H1 (cell line): ENCODE results near the gene ZNF775. TPM values are rescaled to one million over a fixed set of nuclear protein-coding genes. Genes with fewer than 3 reads are reported as not detected.

Experiments used
- ASH2L ChIP-seq: fragments of 200-600, 300-600 bp; sonication (generic); IDR thresholded peaks from one replicate; pipeline ENCODE4 v1.7.1; 2017; ENCODE audit warnings: low read length
- CEBPB ChIP-seq: IDR thresholded peaks from 2 replicates; pipeline ENCODE4 v1.6.1; 2012; ENCODE audit warnings: low read depth, low read length
- CHD7 ChIP-seq: fragments of 300-600 bp; sonication (generic); IDR thresholded peaks from 2 replicates; pipeline ENCODE4 v1.7.1; 2012; ENCODE audit warnings: low read length, moderate library complexity, mild to moderate bottlenecking, inconsistent platforms; ENCODE audit not compliant: insufficient replicate concordance
- CTCF ChIP-seq, 3 experiments: IDR thresholded peaks; 1 replicate in 2 of 3; 2 replicates in 1 of 3; pipeline versions ENCODE4 v1.5.1 to v1.6.1; 2011; ENCODE audit warnings: low read length in 3 of 3, mild to moderate bottlenecking in 3 of 3, inconsistent platforms in 2 of 3, low read depth in 1 of 3, moderate library complexity in 1 of 3; ENCODE audit not compliant: insufficient read depth in 1 of 3; ENCODE audit errors: control extremely low read depth in 1 of 3
- JUND ChIP-seq: IDR thresholded peaks from 2 replicates; pipeline ENCODE4 v1.6.1; 2011; ENCODE audit warnings: mild to moderate bottlenecking, improper control_type of control experiment, low read length
- NRF1 ChIP-seq: IDR thresholded peaks from 2 replicates; pipeline ENCODE4 v1.6.1; 2011; ENCODE audit warnings: mild to moderate bottlenecking, low read depth, low read length, improper control_type of control experiment
- SIX5 ChIP-seq: IDR thresholded peaks from 2 replicates; pipeline ENCODE4 v1.6.1; 2011; ENCODE audit warnings: mild to moderate bottlenecking, low read depth, low read length
- SRF ChIP-seq: IDR thresholded peaks from 2 replicates; pipeline ENCODE4 v1.6.1; 2011; ENCODE audit warnings: mild to moderate bottlenecking, low read depth, low read length, moderate library complexity
- TBP ChIP-seq: IDR thresholded peaks from 2 replicates; pipeline ENCODE4 v1.6.1; 2011; ENCODE audit warnings: low read depth, low read length, improper control_type of control experiment
- polyA plus RNA-seq, 7 experiments: library from polyadenylated mRNA; depleted of rRNA in 3 of 7; stranded (reverse) in 5 of 7; unstranded in 2 of 7; fragments of >200 nt in 5 of 7; fragments of 200-250 nt in 2 of 7; gene quantifications; 1 replicate in 5 of 7; 2 replicates in 1 of 7; 4 replicates in 1 of 7; pipeline versions ENCODE4 v1.2.1 to v1.2.3, GENCODE V29; 2011 to 2013; ENCODE audit warnings: missing spikeins in 2 of 7, mixed read lengths in 2 of 7
- total RNA-seq: library from RNA; stranded (reverse); fragmentation: NEBNext Ultra II Directional; extraction: Animal tissue kit (Norgen Biotek cat#: 25700); gene quantifications from 2 replicates; pipeline ENCODE4 v1.2.1, GENCODE V29; 2021

The ZNF775 gene
- total and polyA plus RNA-seq, 2 of the 8 experiments (the other 6 are each of a cell fraction or from before 2014, with no cell fraction given), result 13.6 to 21.5 TPM

DNA sequence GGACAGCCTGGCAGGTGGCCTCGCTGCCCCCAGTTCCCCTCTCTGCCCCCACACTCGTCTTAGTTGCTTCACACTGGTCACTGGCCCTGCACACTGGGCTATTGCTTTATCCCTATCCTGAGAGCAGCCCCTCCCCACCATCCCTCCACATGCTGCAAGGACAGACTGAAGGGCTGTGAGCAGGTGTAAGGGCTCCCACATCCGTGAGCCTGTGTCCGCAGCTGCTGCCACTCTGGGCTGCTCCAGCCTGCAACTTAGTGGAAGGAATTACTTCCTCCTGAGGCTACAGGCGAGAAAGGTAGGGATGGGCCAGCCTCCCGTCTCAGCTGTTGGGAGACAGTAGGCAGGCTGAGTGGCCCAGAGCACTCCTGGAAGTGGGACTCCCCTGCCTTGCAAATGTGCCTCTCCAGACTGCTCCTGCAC is 41.5 kb upstream of the ZNF775 start (continued):
- TF ChIP-seq CHD7 (no peak), CTCF (IDR thresholded peaks at IDR 0.05; ENCODE audit: control extremely low read depth in 1 of 3, insufficient read depth in 1 of 3, low read depth in 1 of 3, low read length in 3 of 3) (no peak), NRF1 (no peak), TBP (no peak), SRF (no peak), CEBPB (no peak), ASH2L (no peak), JUND (no peak), SIX5 (no peak)
